Measurements from ENCODE around the gene SDR42E2. TPM values are rescaled to one million over a fixed set of nuclear protein-coding genes. Genes with fewer than 3 reads are reported as not detected.
"Not testable (repeated sequence)": the region's sequence is repeated elsewhere in the genome, so short reads cannot be mapped to it uniquely, and the experiment has no call there.

Gene SDR42E2
- polyA plus RNA-seq, 1 donor from 2014 or later, result not detected

DNA sequence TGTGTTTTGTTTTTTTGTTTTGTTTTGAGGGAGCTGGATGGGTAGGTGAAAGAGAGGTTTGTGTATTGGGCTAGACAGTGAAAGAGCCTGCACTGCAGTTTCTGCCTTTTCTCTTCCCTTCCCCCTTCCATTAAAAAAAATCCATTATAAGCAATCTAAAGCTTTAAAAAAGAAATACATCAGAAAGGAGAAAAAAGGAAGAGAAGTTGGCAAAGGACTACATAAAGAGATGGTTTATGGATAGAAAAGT, 33.1 kb downstream of the SDR42E2 start:
- Histone ChIP-seq H3K27ac (ENCODE audit: low read length) (no peak overlapping the region), H3K9me2 (ENCODE audit: insufficient read depth, low read length) (no peaks in the 10 kb centered on the region), H3K9me3 (ENCODE audit: low read length) (no peaks in the 10 kb centered on the region), H4K20me1 (ENCODE audit: insufficient read depth) (no peaks in the 10 kb centered on the region), H2AFZ (ENCODE audit: low read depth, low read length) (no peak overlapping the region), H3K4me2 (ENCODE audit: low read length) (no peak overlapping the region), H3K27me3 (ENCODE audit: insufficient read depth, low read depth, low read length) (no peaks in the 10 kb centered on the region), H3K36me3 (ENCODE audit: insufficient read depth, low read length) (no peaks in the 10 kb centered on the region), H3K9ac (ENCODE audit: low read length) (peak overlapping the region; percentile 59), H3F3A (ENCODE audit: insufficient read depth, low read length, poor library complexity, severe bottlenecking) (no peaks in the 10 kb centered on the region), H3K79me2 (replicated peaks; ENCODE audit: insufficient read depth, low read length) (no peaks in the 10 kb centered on the region), H3K4me3 (ENCODE audit: low read length) (peak overlapping the region; percentile 78)
- TF ChIP-seq, protein P1, sequence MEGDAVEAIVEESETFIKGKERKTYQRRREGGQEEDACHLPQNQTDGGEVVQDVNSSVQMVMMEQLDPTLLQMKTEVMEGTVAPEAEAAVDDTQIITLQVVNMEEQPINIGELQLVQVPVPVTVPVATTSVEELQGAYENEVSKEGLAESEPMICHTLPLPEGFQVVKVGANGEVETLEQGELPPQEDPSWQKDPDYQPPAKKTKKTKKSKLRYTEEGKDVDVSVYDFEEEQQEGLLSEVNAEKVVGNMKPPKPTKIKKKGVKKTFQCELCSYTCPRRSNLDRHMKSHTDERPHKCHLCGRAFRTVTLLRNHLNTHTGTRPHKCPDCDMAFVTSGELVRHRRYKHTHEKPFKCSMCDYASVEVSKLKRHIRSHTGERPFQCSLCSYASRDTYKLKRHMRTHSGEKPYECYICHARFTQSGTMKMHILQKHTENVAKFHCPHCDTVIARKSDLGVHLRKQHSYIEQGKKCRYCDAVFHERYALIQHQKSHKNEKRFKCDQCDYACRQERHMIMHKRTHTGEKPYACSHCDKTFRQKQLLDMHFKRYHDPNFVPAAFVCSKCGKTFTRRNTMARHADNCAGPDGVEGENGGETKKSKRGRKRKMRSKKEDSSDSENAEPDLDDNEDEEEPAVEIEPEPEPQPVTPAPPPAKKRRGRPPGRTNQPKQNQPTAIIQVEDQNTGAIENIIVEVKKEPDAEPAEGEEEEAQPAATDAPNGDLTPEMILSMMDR (IDR thresholded peaks at IDR 0.05; ENCODE audit: poor library complexity, severe bottlenecking), result no peak
- TF ChIP-seq RAD21 (conservative IDR thresholded peaks at IDR 0.05) (no peak), EP300 (conservative IDR thresholded peaks at IDR 0.05; ENCODE audit: poor library complexity, severe bottlenecking) (no peak), TAF1 (IDR thresholded peaks at IDR 0.05; ENCODE audit: low read depth) (no peak), MXI1 (conservative IDR thresholded peaks at IDR 0.05; ENCODE audit: poor library complexity, severe bottlenecking) (no peak), EZH2 (IDR thresholded peaks at IDR 0.05; ENCODE audit: borderline replicate concordance, insufficient read depth, low read length, poor library complexity, severe bottlenecking) (no peak), SMC3 (conservative IDR thresholded peaks at IDR 0.05; ENCODE audit: poor library complexity) (no peak), POLR2AphosphoS5 (IDR thresholded peaks at IDR 0.05) (no peak)
- TF ChIP-seq, protein P2, sequence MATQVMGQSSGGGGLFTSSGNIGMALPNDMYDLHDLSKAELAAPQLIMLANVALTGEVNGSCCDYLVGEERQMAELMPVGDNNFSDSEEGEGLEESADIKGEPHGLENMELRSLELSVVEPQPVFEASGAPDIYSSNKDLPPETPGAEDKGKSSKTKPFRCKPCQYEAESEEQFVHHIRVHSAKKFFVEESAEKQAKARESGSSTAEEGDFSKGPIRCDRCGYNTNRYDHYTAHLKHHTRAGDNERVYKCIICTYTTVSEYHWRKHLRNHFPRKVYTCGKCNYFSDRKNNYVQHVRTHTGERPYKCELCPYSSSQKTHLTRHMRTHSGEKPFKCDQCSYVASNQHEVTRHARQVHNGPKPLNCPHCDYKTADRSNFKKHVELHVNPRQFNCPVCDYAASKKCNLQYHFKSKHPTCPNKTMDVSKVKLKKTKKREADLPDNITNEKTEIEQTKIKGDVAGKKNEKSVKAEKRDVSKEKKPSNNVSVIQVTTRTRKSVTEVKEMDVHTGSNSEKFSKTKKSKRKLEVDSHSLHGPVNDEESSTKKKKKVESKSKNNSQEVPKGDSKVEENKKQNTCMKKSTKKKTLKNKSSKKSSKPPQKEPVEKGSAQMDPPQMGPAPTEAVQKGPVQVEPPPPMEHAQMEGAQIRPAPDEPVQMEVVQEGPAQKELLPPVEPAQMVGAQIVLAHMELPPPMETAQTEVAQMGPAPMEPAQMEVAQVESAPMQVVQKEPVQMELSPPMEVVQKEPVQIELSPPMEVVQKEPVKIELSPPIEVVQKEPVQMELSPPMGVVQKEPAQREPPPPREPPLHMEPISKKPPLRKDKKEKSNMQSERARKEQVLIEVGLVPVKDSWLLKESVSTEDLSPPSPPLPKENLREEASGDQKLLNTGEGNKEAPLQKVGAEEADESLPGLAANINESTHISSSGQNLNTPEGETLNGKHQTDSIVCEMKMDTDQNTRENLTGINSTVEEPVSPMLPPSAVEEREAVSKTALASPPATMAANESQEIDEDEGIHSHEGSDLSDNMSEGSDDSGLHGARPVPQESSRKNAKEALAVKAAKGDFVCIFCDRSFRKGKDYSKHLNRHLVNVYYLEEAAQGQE (IDR thresholded peaks at IDR 0.05; ENCODE audit: borderline replicate concordance), result no peak

GRCh38 chr16:22195695-22196558, 33.6 kb downstream of the SDR42E2 start:
- H3K27me3 ChIP-seq (ENCODE audit: insufficient read depth, low read depth, low read length), result no peaks in the 10 kb centered on the region
- H3K9me2 ChIP-seq (ENCODE audit: insufficient read depth, low read length), result no peaks in the 10 kb centered on the region
- peak overlapping the region; percentile 78 for H3K4me3 ChIP-seq (ENCODE audit: low read length)
- H3K79me2 ChIP-seq (replicated peaks; ENCODE audit: insufficient read depth, low read length), result no peaks in the 10 kb centered on the region
- no peaks in the 10 kb centered on the region for H3K9me3 ChIP-seq (ENCODE audit: low read length)
- H3K4me2 ChIP-seq (ENCODE audit: low read length), result peak overlapping the region; percentile 41
- no peaks in the 10 kb centered on the region for H3F3A ChIP-seq (ENCODE audit: insufficient read depth, low read length, poor library complexity, severe bottlenecking)
- peak overlapping the region; percentile 59 for H3K9ac ChIP-seq (ENCODE audit: low read length)
- peak overlapping the region; percentile 76 for H2AFZ ChIP-seq (ENCODE audit: low read depth, low read length)
- TF ChIP-seq, protein P2 (IDR thresholded peaks at IDR 0.05; ENCODE audit: borderline replicate concordance), result no peak
- TF ChIP-seq, protein P1 (IDR thresholded peaks at IDR 0.05; ENCODE audit: poor library complexity, severe bottlenecking), result peak; percentile 94
- peak; percentile 35 for TF ChIP-seq POLR2AphosphoS5 (IDR thresholded peaks at IDR 0.05)
- TF ChIP-seq EP300 (conservative IDR thresholded peaks at IDR 0.05; ENCODE audit: poor library complexity, severe bottlenecking), result peak; percentile 54
- peak; percentile 83 for TF ChIP-seq SMC3 (conservative IDR thresholded peaks at IDR 0.05; ENCODE audit: poor library complexity)
- peak; percentile 73 for TF ChIP-seq RAD21 (conservative IDR thresholded peaks at IDR 0.05)
- TF ChIP-seq EZH2 (IDR thresholded peaks at IDR 0.05; ENCODE audit: borderline replicate concordance, insufficient read depth, low read length, poor library complexity, severe bottlenecking), result no peak
- peak overlapping the region; percentile 60 for H3K27ac ChIP-seq (ENCODE audit: low read length)
- H4K20me1 ChIP-seq (ENCODE audit: insufficient read depth), result no peaks in the 10 kb centered on the region
- H3K36me3 ChIP-seq (ENCODE audit: insufficient read depth, low read length), result no peaks in the 10 kb centered on the region

- not testable (repeated sequence) for H3K27ac ChIP-seq (ENCODE audit: low read length); H2AFZ ChIP-seq (ENCODE audit: low read depth, low read length); H4K20me1 ChIP-seq (ENCODE audit: insufficient read depth); H3K4me2 ChIP-seq (ENCODE audit: low read length); H3K9me3 ChIP-seq (ENCODE audit: low read length); H3K79me2 ChIP-seq (replicated peaks; ENCODE audit: insufficient read depth, low read length); H3K36me3 ChIP-seq (ENCODE audit: insufficient read depth, low read length); H3K9ac ChIP-seq (ENCODE audit: low read length); H3K9me2 ChIP-seq (ENCODE audit: insufficient read depth, low read length); H3F3A ChIP-seq (ENCODE audit: insufficient read depth, low read length, poor library complexity, severe bottlenecking); H3K27me3 ChIP-seq (ENCODE audit: insufficient read depth, low read depth, low read length)
- H3K4me3 ChIP-seq (ENCODE audit: low read length), result peak overlapping the region; percentile 78
Measured at GRCh38 chr16:22196559-22197168, 34.4 kb downstream of the SDR42E2 start.

All from neural cell (in vitro differentiated cells).